Stimulated activated CD4-positive, alpha-beta T cell treated with anti-CD3 and anti-CD28 coated beads, TNF-alpha, amount 100 ng/mL, for 1 hour (primary cell): ENCODE results near the gene ZNF735.
"Not testable (repeated sequence)": the region's sequence is repeated elsewhere in the genome, so short reads cannot be mapped to it uniquely, and the experiment has no call there.

Source experiments
- DNase-seq, 3 donors: peaks; one replicate each; pipeline ENCODE4 v3.0.0-alpha.2; 2020; ENCODE audit warnings: low read depth in 3 of 3, low spot score in 1 of 3

Gene ZNF735

GRCh38 chr7:64206903-64207302, at the start of gene ZNF735:
Gene ZNF735 (plus strand): TSS chr7:64207203. CDS start chr7:64207203, 0 bp downstream.
- no peak for DNase-seq

GRCh38 chr7:64170974-64171373, 36.0 kb upstream of the ZNF735 start:
- not testable (repeated sequence) for DNase-seq

- no peak for DNase-seq
These were observed 32.7 kb upstream of the ZNF735 start for GRCh38 chr7:64174328-64174727.

GRCh38 chr7:64174941-64175340, 32.1 kb upstream of the ZNF735 start:
- DNase-seq: no peak

- DNase-seq: no peak
These were observed 26.0 kb upstream of the ZNF735 start for GRCh38 chr7:64180989-64181388.

- no peak for DNase-seq
These were observed 25.4 kb upstream of the ZNF735 start for GRCh38 chr7:64181586-64181985.

GRCh38 chr7:64182036-64182790, 24.8 kb upstream of the ZNF735 start:
- no peak for DNase-seq

GRCh38 chr7:64183126-64183742, 23.8 kb upstream of the ZNF735 start:
- peak in 1 of 3 donors; percentile 35 for DNase-seq

- DNase-seq: no peak
These were observed 23.1 kb upstream of the ZNF735 start for GRCh38 chr7:64183827-64184372.

- no peak for DNase-seq
These were observed 22.6 kb upstream of the ZNF735 start for GRCh38 chr7:64184376-64184775.

- no peak for DNase-seq
These were observed 19.6 kb upstream of the ZNF735 start for GRCh38 chr7:64187408-64187807.

GRCh38 chr7:64192148-64192704, 14.8 kb upstream of the ZNF735 start:
- DNase-seq: no peak

- no peak for DNase-seq
These were observed 14.2 kb upstream of the ZNF735 start for GRCh38 chr7:64192775-64193174.

- not testable (repeated sequence) for DNase-seq
These were observed 12.8 kb downstream of the ZNF735 start for GRCh38 chr7:64219710-64220298.

- DNase-seq: no peak
These were observed 16.4 kb downstream of the ZNF735 start for GRCh38 chr7:64223366-64223765.

GRCh38 chr7:64228174-64228573, 21.2 kb downstream of the ZNF735 start, which contains the start of gene ZNF679:
Gene ZNF679 (plus strand): TSS chr7:64228474. CDS start chr7:64249118, 20,644 bp downstream.
- not testable (repeated sequence) for DNase-seq

GRCh38 chr7:64266341-64266919, 59.4 kb downstream of the ZNF735 start:
- no peak for DNase-seq
